Liver (tissue), 9 donors: ENCODE results near the gene MRPL40. TPM values are rescaled to one million over a fixed set of nuclear protein-coding genes. Genes with fewer than 3 reads are reported as not detected.

ENCODE experiments used
- DNase-seq: peaks from one replicate; pipeline ENCODE4 v3.0.0-alpha.2; 2017; ENCODE audit warnings: low spot score
- H3K27ac ChIP-seq, 2 donors: one replicate each; pipeline ENCODE4 v1.7.0; 2013; ENCODE audit warnings: inconsistent platforms in 2 of 2, low read length in 2 of 2, control low read depth in 1 of 2, low read depth in 1 of 2, mild to moderate bottlenecking in 1 of 2
- H3K27me3 ChIP-seq, 4 donors: one replicate each; pipeline versions ENCODE4 v1.6.1 to v1.7.0; 2013; ENCODE audit warnings: low read length in 3 of 4, inconsistent platforms in 1 of 4, mild to moderate bottlenecking in 1 of 4, moderate library complexity in 1 of 4; ENCODE audit not compliant: control insufficient read depth in 4 of 4, insufficient read depth in 4 of 4
- H3K36me3 ChIP-seq, 4 donors: one replicate each; pipeline versions ENCODE4 v1.6.1 to v1.7.0; 2013; ENCODE audit warnings: low read length in 3 of 4, mild to moderate bottlenecking in 3 of 4, low read depth in 1 of 4, moderate library complexity in 1 of 4; ENCODE audit not compliant: control insufficient read depth in 4 of 4, insufficient read depth in 3 of 4
- H3K4me1 ChIP-seq, 4 donors: one replicate each; pipeline versions ENCODE4 v1.6.1 to v1.7.0; 2013; ENCODE audit warnings: low read length in 3 of 4, mild to moderate bottlenecking in 3 of 4, moderate library complexity in 1 of 4; ENCODE audit not compliant: control insufficient read depth in 4 of 4, insufficient read depth in 4 of 4
- H3K4me3 ChIP-seq, 3 donors: one replicate each; pipeline versions ENCODE4 v1.6.1 to v1.7.0; 2013; ENCODE audit warnings: low read length in 3 of 3, control low read depth in 1 of 3, low read depth in 1 of 3, mild to moderate bottlenecking in 1 of 3
- H3K9ac ChIP-seq, 2 donors: one replicate each; pipeline ENCODE4 v1.7.0; 2013; ENCODE audit warnings: low read length in 2 of 2, mild to moderate bottlenecking in 2 of 2, moderate library complexity in 2 of 2, control low read depth in 1 of 2, low read depth in 1 of 2
- H3K9me3 ChIP-seq, 4 donors: one replicate each; pipeline versions ENCODE4 v1.6.1 to v1.7.0; 2013; ENCODE audit warnings: low read length in 3 of 4; ENCODE audit not compliant: control insufficient read depth in 4 of 4
- CTCF ChIP-seq: fragments of 150-350 bp; IDR thresholded peaks from 2 replicates; pipeline ENCODE4 v1.5.1; 2017; ENCODE audit warnings: improper control_type of control experiment, low read depth, low read length; ENCODE audit not compliant: missing input control
- EGR1 ChIP-seq, 2 donors: IDR thresholded peaks; 2 replicates each; pipeline ENCODE4 v1.6.1; 2016 to 2018; ENCODE audit warnings: antibody characterized with exemption in 2 of 2, low read depth in 2 of 2
- FOXA1 ChIP-seq: IDR thresholded peaks from 2 replicates; pipeline ENCODE4 v1.6.1; 2016; ENCODE audit warnings: antibody characterized with exemption
- GABPA ChIP-seq, 2 donors: IDR thresholded peaks in 1 of 2; conservative IDR thresholded peaks in 1 of 2; 2 replicates each; pipeline ENCODE4 v1.6.1; 2016; ENCODE audit warnings: antibody characterized with exemption in 2 of 2, mild to moderate bottlenecking in 1 of 2, moderate library complexity in 1 of 2
- HNF4A ChIP-seq, 2 donors: conservative IDR thresholded peaks; 2 replicates each; pipeline ENCODE4 v1.6.1; 2016; ENCODE audit warnings: antibody characterized with exemption in 2 of 2, mild to moderate bottlenecking in 2 of 2
- HNF4G ChIP-seq: IDR thresholded peaks from 2 replicates; pipeline ENCODE4 v1.6.1; 2016; ENCODE audit warnings: antibody characterized with exemption
- RAD21 ChIP-seq, 2 donors: IDR thresholded peaks; 2 replicates each; pipeline ENCODE4 v1.6.1; 2016; ENCODE audit warnings: antibody characterized with exemption in 2 of 2, mild to moderate bottlenecking in 2 of 2
- REST ChIP-seq: IDR thresholded peaks from 2 replicates; pipeline ENCODE4 v1.6.1; 2016; ENCODE audit warnings: antibody characterized with exemption, mild to moderate bottlenecking
- RXRA ChIP-seq, 2 donors: IDR thresholded peaks; 2 replicates each; pipeline ENCODE4 v1.6.1; 2017 to 2018; ENCODE audit warnings: antibody characterized with exemption in 2 of 2, mild to moderate bottlenecking in 1 of 2
- SP1 ChIP-seq: IDR thresholded peaks from 2 replicates; pipeline ENCODE4 v1.6.1; 2018; ENCODE audit warnings: antibody characterized with exemption, mild to moderate bottlenecking
- YY1 ChIP-seq: IDR thresholded peaks from 2 replicates; pipeline ENCODE4 v1.6.1; 2016; ENCODE audit warnings: antibody characterized with exemption, mild to moderate bottlenecking
- WGBS: extraction: QIAGEN DNeasy Blood & Tissue Kit; methylation state at CpG from one replicate; pipeline ENCODE4 v1.1.7; 2013; 5-methylcytosine and 5-hydroxymethylcytosine counted together
- polyA plus RNA-seq, 2 donors: library from polyadenylated mRNA; stranded (reverse) in 1 of 2; unstranded in 1 of 2; fragments of 200-250 nt in 1 of 2; fragments of >200 nt in 1 of 2; fragmentation: Nextera tagmentation in 1 of 2; extraction: Ambion mirVana in 1 of 2; gene quantifications; one replicate each; pipeline versions ENCODE4 v1.2.1 to v1.2.3, GENCODE V29; 2013 to 2015
- total RNA-seq, 2 donors: library from RNA; depleted of rRNA; stranded (reverse); fragments of >200 nt; gene quantifications; one replicate each; pipeline ENCODE4 v1.2.3, GENCODE V29; 2014
- TF ChIP-seq, protein P1 (sequence below): IDR thresholded peaks from 2 replicates; pipeline ENCODE4 v1.6.1; 2016; ENCODE audit warnings: antibody characterized with exemption
- TF ChIP-seq, protein P2 (sequence below): IDR thresholded peaks from 2 replicates; pipeline ENCODE4 v1.6.1; 2016; ENCODE audit warnings: antibody characterized with exemption
- TF ChIP-seq, protein P3 (sequence below): IDR thresholded peaks from 2 replicates; pipeline ENCODE4 v1.6.1; 2016; ENCODE audit warnings: antibody characterized with exemption
- donor health status: healthy.
- donor health status: healthy.
- donor health status: healthy.
- donor health status: healthy.
- donor health status: healthy.

The MRPL40 gene
- total and polyA plus RNA-seq, 4 donors, result 11.3 to 52.0 (median 27.7) TPM

- Histone ChIP-seq H3K4me1 (peaks cover 4 to 19% (median 12%) of the 10 kb centered on the region in 4 donors), H3K4me3 (peak overlapping the region; percentile 82 to 91 (median 89)), H3K9me3 (no peaks in the 10 kb centered on the region), H3K36me3 (peaks cover 0 to 19% (median 12%) of the 10 kb centered on the region in 4 donors), H3K27me3 (no peaks in the 10 kb centered on the region), H3K27ac (peak overlapping the region; percentile 93 to 97), H3K9ac (peak overlapping the region; percentile 73 to 89)
- WGBS, result 23% methylated on average over 22 of the region's 22 CpGs
- TF ChIP-seq, protein P1, sequence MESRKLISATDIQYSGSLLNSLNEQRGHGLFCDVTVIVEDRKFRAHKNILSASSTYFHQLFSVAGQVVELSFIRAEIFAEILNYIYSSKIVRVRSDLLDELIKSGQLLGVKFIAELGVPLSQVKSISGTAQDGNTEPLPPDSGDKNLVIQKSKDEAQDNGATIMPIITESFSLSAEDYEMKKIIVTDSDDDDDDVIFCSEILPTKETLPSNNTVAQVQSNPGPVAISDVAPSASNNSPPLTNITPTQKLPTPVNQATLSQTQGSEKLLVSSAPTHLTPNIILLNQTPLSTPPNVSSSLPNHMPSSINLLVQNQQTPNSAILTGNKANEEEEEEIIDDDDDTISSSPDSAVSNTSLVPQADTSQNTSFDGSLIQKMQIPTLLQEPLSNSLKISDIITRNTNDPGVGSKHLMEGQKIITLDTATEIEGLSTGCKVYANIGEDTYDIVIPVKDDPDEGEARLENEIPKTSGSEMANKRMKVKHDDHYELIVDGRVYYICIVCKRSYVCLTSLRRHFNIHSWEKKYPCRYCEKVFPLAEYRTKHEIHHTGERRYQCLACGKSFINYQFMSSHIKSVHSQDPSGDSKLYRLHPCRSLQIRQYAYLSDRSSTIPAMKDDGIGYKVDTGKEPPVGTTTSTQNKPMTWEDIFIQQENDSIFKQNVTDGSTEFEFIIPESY, result no peak
- TF ChIP-seq CTCF (no peak), HNF4G (no peak), GABPA (IDR thresholded peaks at IDR 0.05 in 1 of 2, conservative IDR thresholded peaks at IDR 0.05 in 1 of 2) (no peak), YY1 (no peak), HNF4A (conservative IDR thresholded peaks at IDR 0.05) (no peak), FOXA1 (no peak), RXRA (IDR thresholded peaks at IDR 0.05) (no peak)
- TF ChIP-seq, protein P2, sequence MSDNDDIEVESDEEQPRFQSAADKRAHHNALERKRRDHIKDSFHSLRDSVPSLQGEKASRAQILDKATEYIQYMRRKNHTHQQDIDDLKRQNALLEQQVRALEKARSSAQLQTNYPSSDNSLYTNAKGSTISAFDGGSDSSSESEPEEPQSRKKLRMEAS, result no peak
- TF ChIP-seq, protein P3, sequence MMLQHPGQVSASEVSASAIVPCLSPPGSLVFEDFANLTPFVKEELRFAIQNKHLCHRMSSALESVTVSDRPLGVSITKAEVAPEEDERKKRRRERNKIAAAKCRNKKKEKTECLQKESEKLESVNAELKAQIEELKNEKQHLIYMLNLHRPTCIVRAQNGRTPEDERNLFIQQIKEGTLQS, result no peak
- DNase-seq, result peak; percentile 49
These were observed 14.4 kb downstream of the MRPL40 start for GRCh38 chr22:19446603-19447329.

GRCh38 chr22:19447330-19448075, 15.2 kb downstream of the MRPL40 start, which contains the start of gene C22orf39:
Gene C22orf39 (minus strand): TSS chr22:19447711. CDS start chr22:19447688, 23 bp downstream.
- no peaks in the 10 kb centered on the region for H3K27me3 ChIP-seq
- H3K36me3 ChIP-seq, result peaks cover 0 to 27% (median 15%) of the 10 kb centered on the region in 4 donors
- H3K27ac ChIP-seq, result peak within 1 kb of the TSS; percentile 93 to 97
- TF ChIP-seq RAD21 (IDR thresholded peaks at IDR 0.05) (peak in 1 of 2 donors; percentile 2), REST (no peak), YY1 (peak; percentile 96), SP1 (peak; percentile 52), EGR1 (IDR thresholded peaks at IDR 0.05; ENCODE audit: low read depth in 2 of 2) (no peak)
- TF ChIP-seq, protein P2, result no peak
- peak within 1 kb of the TSS; percentile 83 to 89 for H3K9ac ChIP-seq
- under 1% methylated on average over 92 of the region's 92 CpGs for WGBS
- H3K4me3 ChIP-seq, result peak within 1 kb of the TSS; percentile 82 to 91 (median 89)
- peaks cover 4 to 19% (median 12%) of the 10 kb centered on the region in 4 donors for H3K4me1 ChIP-seq
- no peaks in the 10 kb centered on the region for H3K9me3 ChIP-seq
- DNase-seq, result peak; percentile 86
